GM10248 (cell line): Measurements from ENCODE around the gene TRIM29.
"Not testable (repeated sequence)": the region's sequence is repeated elsewhere in the genome, so short reads cannot be mapped to it uniquely, and the experiment has no call there.

ENCODE experiments used
- CTCF ChIA-PET: fragments of 300-600 bp; sonication (Branson Sonifier 250); formaldehyde crosslinking; extraction: SDS; loops from one replicate; lab custom pipeline; 2021; ENCODE audit warnings: antibody characterized with exemption; lab: Yijun Ruan, JAX
- POLR2A ChIA-PET: fragments of 350-650 bp; sonication (Branson Sonifier 250); formaldehyde crosslinking; extraction: SDS; loops from one replicate; lab custom pipeline; 2020; ENCODE audit warnings: antibody characterized with exemption; lab: Yijun Ruan, JAX
- DNase-seq: peaks from one replicate; pipeline ENCODE4 v3.0.0; 2012; ENCODE audit errors: extremely low spot score
- TF ChIP-seq, protein P1 (sequence below): IDR thresholded peaks from 2 replicates; pipeline ENCODE4 v1.5.1; 2012; ENCODE audit warnings: mild to moderate bottlenecking, low read depth; ENCODE audit errors: extremely low read depth, missing control alignments, control extremely low read depth

The TRIM29 gene

DNA sequence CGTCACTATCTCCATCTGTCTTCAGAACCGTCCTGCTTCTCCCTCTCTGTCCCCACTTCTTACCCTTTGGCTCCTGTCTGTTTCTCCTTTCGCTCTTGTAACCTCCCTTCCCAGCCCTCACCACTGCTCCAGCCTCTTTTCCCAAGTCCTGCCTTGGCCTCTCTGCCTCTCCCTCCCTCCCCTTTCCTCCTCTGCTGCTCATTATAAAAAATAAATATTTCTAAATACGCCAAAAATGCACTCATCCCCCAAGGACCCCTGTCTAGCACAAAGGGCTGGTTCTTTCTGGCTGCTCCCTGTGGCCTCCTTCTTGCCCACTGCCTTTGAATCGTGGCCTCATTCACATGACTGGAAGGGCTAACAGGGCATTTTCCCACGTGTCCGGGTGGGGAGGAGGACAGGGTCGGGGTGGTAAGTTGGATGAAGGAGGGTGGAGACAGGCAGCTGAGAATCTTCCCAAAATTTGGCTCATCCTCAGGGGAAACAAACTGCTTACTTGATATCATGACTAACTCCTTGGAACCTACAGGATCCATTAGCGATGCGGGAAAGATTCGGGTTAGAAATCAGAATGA is 46.5 kb upstream of the TRIM29 start:
- TF ChIP-seq, protein P1, sequence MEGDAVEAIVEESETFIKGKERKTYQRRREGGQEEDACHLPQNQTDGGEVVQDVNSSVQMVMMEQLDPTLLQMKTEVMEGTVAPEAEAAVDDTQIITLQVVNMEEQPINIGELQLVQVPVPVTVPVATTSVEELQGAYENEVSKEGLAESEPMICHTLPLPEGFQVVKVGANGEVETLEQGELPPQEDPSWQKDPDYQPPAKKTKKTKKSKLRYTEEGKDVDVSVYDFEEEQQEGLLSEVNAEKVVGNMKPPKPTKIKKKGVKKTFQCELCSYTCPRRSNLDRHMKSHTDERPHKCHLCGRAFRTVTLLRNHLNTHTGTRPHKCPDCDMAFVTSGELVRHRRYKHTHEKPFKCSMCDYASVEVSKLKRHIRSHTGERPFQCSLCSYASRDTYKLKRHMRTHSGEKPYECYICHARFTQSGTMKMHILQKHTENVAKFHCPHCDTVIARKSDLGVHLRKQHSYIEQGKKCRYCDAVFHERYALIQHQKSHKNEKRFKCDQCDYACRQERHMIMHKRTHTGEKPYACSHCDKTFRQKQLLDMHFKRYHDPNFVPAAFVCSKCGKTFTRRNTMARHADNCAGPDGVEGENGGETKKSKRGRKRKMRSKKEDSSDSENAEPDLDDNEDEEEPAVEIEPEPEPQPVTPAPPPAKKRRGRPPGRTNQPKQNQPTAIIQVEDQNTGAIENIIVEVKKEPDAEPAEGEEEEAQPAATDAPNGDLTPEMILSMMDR: no peak
- DNase-seq: no peak
- ChIA-PET CTCF (no interaction called here), POLR2A (no interaction called here)

DNA sequence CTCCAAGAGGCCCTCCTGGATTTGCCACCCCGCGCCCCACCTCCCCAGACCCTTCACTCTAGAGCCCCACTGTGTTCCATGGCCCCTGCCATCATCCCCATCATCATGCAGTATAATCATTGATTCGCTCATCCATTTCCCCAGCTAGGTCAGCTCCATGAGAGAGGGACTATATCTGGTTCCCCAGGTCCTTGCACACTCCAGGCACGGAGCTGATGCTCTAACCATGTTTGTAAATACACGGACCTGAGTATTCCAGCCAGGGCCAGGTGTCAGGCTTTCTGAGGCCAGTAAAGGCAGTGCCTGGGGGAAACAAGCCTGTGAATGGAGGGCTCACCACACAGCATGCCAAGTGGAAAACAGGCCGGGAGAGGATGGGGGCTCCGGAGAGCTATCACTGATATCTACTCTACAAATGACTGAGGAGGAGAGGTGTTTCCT is 45.8 kb upstream of the TRIM29 start:
- no peak for DNase-seq
- TF ChIP-seq, protein P1: no peak
- CTCF ChIA-PET: no interaction called here
- POLR2A ChIA-PET: no interaction called here

DNA sequence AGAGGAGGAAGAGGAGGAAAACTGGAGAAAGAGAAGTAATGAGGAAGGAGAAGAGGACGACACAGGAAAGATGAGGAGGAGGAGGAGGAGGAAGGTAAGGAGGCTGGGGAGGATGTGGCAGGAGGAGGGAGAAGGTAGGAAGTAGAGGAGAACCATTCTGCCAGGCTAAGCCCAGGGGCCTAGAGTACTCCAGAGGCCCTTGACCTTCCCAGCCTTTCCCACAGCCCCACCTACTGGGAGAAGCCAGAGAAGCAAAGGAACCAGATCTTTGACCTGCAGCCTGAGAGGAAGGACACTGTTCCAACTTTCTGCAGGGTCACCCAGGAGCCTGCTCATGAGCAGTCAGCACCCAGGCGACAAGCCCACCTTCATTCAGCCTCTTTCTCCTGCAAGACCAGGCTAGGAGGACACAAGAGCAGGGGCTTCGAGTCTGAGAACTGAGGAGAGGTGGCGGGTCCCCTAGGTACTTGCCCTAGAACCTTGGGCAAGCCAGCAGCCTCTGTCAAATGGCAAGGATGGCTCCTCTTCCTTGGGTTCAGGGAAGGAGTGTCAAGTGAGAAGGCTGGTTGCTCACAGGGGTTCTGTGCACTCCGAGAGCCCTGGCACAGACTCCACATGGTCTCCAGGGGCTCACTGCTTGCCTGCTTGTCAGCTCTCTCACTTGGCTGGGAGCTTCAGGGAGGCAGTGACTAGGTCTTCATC is 45.0 kb upstream of the TRIM29 start:
- DNase-seq: no peak
- TF ChIP-seq, protein P1: peak; percentile 38
- ChIA-PET CTCF (interaction anchor here (6.5 kb wide), 1 partner anchor 13 kb away, joined by 55 read pairs; no protein-coding TSS in a partner anchor), POLR2A (no interaction called here)

DNA sequence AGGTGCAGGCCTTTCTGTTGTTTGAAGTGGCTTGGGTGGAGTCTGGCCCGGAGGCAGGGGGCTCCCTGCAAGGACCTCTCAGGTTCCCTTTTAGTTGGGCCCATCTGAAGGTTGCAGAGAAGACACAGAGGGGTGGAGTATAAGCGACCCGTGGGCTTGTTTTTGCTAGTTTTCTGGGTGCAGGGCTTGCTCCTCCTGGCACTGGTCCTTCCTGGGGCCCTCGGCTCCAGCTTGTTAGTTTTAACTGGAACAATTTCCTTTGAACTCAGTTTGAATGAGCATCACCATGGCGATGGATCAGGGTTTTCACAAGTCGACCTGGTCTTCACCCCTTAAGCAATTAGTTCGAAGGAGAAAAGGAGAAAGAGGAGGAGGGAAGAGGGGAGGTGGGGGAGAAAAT is 44.5 kb upstream of the TRIM29 start:
- CTCF ChIA-PET: interaction anchor here (6.5 kb wide), 1 partner anchor 12 kb away, joined by 55 read pairs; no protein-coding TSS in a partner anchor
- TF ChIP-seq, protein P1: no peak
- no peak for DNase-seq
- POLR2A ChIA-PET: no interaction called here

DNA sequence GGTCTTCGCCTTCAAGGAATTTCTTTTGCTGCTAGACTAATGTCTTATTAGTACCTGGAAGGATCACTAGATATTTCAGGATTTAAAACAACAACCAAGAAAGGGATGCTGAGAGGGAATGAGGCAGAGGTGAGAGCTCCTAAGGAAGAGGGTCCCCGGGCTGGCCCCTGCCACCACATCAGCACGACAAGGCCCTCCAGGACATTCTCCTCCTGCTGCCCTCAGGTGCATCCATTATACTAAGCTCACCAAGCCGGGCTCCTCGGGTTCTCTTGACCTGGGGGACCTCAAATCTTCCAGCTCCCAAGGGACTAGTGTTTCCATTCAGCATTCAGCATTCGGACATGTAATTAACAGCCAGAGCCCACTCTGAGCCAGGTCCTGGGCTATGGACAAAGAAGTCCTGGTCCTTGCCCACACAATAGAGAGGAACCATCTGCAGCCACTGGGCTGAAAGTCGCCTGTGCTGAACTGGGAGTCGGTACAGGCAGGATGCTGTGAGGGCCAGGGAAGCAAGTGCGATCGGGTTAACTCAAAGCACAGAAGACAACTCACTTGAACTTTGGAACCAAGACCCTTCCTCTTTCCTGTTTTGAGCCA is 43.6 kb upstream of the TRIM29 start:
- TF ChIP-seq, protein P1: no peak
- ChIA-PET POLR2A (no interaction called here), CTCF (interaction anchor here (1.5 to 6.5 kb wide), 4 partner anchors 11 to 54 kb away, joined by 3 to 55 read pairs (median 13); no protein-coding TSS in a partner anchor)
- no peak for DNase-seq

DNA sequence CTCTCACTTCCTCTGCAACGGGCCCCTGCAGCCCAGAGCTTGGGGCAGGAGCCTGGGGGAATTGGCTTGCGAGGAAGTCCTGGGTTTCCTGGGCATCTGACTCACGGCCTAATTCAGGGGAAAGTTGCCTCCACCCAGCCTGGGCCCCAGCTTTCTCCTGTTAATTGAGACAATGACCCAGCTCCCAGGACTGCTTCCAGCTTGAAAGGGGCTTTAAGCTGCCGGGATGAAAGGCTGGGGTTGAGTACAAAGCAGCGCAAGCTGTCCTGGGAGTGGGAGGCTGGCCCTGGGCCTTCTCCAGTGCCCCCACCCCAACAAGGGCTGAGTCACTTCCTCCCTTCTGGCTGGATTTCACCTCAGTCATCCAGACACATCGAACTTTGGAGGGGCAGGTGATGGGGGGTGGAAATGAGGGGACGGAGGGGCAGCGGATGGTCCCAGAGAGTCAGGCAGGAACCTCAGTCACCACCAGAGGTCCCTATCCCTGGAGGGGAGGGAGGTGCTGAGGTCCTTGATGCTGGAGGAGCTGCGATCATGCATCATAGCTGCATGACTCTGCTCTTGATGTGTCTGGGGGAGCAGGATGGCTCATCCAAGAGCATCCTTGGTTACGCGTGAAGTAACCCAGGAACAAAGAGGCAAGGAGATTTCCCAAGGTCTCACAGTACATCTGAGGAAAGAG is 42.8 kb upstream of the TRIM29 start:
- TF ChIP-seq, protein P1: no peak
- DNase-seq: no peak
- POLR2A ChIA-PET: no interaction called here
- CTCF ChIA-PET: interaction anchor here (1.5 to 6.5 kb wide), 6 partner anchors 10 to 122 kb away, joined by 3 to 55 read pairs (median 17); no protein-coding TSS in a partner anchor

DNA sequence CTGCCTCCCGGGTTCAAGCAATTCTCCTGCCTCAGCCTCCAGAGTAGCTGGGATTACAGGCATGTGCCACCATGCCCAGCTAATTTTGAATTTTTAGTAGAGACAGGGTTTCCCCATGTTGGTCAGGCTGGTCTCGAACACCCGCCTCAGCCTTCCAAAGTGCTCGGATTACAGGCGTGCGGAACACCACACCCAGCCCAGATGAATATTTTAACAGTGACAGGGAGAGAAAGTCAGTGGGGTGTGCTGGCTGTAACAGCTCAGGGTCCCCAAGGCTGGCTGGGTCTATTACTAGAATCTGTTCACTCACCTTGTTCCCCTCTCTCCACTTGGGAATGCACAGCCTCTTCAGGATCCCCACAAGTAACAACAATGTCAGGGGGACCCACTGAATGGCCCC is 42.1 kb upstream of the TRIM29 start:
- DNase-seq, POLR2A ChIA-PET: not testable (repeated sequence)
- CTCF ChIA-PET: interaction anchor here (2.1 to 6.5 kb wide), 6 partner anchors 10 to 122 kb away, joined by 6 to 55 read pairs (median 17); no protein-coding TSS in a partner anchor
